Stimulated activated CD8-positive, alpha-beta memory T cell treated with anti-CD3 and anti-CD28 coated beads, Interleukin-4, amount 100 ng/mL, for 1 hour (primary cell): ENCODE measurements around the gene CENPV.
"Not testable (repeated sequence)": the region's sequence is repeated elsewhere in the genome, so short reads cannot be mapped to it uniquely, and the experiment has no call there.

ENCODE experiments used
- DNase-seq, 2 donors: peaks; one replicate each; pipeline ENCODE4 v3.0.0-alpha.2; 2020; ENCODE audit warnings: low read depth in 2 of 2, low spot score in 1 of 2

CENPV gene

GRCh38 chr17:16353317-16354174 lies at the start of gene CENPV:
TSS of gene CENPV (minus strand) at chr17:16353469. CDS start at chr17:16353436, 33 bp downstream.
- DNase-seq: peak; percentile 15 to 33

- DNase-seq: no peak
Measured at GRCh38 chr17:16398270-16399267, 45.3 kb upstream of the CENPV start.

- not testable (repeated sequence) for DNase-seq
Measured at GRCh38 chr17:16396693-16397092, 43.4 kb upstream of the CENPV start.

GRCh38 chr17:16395887-16396286 lies 42.6 kb upstream of the CENPV start:
- DNase-seq: not testable (repeated sequence)

GRCh38 chr17:16392491-16392890 lies 39.2 kb upstream of the CENPV start:
- DNase-seq: not testable (repeated sequence)

- DNase-seq: no peak
Measured at GRCh38 chr17:16391451-16391850, 38.2 kb upstream of the CENPV start.

GRCh38 chr17:16386126-16386507 lies 32.8 kb upstream of the CENPV start:
- DNase-seq: not testable (repeated sequence)

DNA sequence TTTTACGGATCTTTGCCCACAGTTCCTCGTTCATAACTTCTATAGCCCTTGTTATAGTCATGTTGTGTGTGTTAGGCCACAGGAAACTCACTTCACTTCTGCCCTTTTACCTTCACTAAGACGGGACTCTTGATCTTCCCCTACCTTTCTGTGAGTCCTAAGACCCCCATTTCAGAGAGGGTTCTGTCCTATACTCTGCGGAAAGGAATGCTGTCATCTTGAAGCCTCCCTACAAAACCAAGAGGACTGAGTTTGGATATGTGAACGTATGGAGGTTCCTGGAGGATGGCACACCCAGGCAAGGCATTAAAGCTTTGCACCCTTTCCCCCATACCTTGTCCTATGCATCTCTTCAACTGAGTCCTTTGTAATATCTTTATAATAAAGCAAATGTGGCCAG lies 31.3 kb upstream of the CENPV start:
- DNase-seq: no peak

DNA sequence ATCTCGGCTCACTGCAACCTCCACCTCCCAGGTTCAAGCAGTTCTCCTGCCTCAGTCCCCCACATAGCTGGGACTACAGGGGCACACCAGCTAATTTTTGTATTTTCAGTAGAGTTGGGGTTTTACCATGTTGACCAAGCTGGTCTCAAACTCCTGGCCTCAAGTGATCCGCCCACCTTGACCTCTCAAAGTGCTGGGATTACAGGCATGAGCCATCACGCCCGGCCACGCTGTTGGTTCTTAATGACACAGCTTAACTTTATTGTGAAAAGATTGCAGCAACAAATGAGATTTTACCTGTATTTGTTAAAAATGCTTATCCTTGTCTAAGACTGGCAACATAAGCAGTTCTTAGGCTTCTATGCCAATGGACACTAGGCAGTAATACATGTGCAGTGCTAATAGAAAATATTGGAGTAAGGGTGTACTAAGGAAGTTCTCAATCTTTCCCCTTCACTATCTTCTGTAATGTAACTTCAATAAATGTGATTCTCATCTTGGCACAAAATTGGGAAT lies 30.6 kb upstream of the CENPV start:
- no peak for DNase-seq

GRCh38 chr17:16383216-16383615 lies 29.9 kb upstream of the CENPV start:
- no peak for DNase-seq

GRCh38 chr17:16381496-16381820 lies 28.2 kb upstream of the CENPV start:
- DNase-seq: no peak

DNA sequence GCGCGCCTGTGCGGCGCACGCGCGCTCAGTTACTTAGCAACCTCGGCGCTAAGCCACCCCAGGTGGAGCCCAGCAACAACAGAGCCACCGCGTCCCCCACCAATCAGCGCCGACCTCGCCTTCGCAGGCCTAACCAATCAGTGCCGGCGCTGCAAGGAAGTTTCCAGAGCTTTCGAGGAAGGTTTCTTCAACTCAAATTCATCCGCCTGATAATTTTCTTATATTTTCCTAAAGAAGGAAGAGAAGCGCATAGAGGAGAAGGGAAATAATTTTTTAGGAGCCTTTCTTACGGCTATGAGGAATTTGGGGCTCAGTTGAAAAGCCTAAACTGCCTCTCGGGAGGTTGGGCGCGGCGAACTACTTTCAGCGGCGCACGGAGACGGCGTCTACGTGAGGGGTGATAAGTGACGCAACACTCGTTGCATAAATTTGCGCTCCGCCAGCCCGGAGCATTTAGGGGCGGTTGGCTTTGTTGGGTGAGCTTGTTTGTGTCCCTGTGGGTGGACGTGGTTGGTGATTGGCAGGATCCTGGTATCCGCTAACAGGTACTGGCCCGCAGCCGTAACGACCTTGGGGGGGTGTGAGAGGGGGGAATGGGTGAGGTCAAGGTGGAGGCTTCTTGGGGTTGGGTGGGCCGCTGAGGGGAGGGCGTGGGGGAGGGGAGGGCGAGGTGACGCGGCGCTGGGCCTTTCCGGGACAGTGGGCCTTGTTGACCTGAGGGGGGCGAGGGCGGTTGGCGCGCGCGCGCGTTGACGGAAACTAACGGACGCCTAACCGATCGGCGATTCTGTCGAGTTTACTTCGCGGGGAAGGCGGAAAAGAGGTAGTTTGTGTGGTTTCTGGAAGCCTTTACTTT lies 27.6 kb upstream of the CENPV start, which contains the start of gene UBB:
TSS of gene UBB (plus strand) at position 452 of the 856 bp plus-strand sequence. CDS start 817 bp downstream, outside the sequence.
- DNase-seq: peak; percentile 81 to 92

DNA sequence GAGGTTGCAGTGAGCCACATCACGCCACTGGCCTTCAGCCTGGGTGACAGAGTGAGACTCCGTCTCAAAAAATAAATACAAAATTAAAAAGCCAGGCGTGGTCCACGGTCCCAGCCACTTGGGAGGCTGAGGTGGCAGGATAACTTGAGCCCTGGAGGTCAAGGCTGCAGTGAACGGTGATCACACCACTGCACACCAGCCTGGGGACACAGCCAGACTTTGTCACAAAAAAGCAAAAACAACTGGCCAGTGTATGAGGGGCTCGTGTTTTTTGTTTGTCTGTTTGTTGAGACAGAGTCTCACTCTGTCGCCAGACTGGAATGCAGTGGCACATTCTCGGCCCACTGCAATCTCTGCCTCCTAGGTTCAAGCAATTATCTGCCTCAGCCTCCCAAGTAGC lies 26.4 kb upstream of the CENPV start:
- DNase-seq: no peak

DNA sequence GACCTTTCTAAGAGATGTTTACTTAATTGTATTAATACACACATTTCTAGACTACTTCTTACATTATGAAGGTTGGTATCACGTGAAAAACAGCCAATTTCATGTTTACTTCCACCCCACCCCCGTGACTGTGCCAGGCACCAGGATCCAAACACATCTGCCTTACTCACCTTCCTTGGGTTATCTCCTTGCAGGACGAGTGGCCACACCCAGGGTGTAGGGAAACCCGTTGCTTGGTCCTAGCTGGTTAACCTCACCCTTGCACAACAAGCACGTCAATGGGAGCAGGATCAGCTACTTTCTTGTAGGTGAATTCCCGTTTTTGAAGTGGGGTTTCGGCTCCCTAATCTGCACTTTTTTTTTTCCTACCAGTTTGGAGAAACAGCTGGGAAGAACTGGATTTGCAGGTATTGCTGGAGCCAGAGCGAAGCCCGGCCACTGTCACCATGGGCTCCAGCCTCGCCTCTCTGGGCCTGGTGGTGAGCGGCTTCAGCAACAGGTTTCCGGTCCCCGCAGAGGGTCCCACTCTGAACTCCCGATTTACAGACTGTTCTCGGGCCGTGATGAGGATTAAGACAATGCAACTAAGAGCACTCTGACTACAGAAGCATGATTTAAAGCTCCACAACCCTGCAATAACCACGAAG lies 25.5 kb upstream of the CENPV start:
- no peak for DNase-seq

DNA sequence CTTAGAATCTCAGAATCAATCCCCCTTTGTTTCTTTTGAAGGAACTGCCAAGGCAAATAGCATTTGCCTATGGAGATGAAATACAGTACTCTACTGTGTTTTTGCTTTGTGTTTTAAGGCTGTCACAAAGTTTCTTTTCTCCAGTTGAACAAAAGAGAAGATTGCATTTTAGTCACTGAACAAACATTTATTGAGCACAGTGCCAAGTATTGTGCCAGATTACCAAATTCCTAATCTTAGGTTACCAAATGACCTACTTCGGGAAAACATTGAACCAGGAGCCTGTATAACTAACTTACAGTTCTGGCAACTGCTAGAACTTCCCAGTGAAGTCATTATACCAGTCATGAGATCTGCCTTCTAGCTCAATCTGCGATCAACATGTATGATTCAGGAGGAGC lies 24.7 kb upstream of the CENPV start:
- no peak for DNase-seq

DNA sequence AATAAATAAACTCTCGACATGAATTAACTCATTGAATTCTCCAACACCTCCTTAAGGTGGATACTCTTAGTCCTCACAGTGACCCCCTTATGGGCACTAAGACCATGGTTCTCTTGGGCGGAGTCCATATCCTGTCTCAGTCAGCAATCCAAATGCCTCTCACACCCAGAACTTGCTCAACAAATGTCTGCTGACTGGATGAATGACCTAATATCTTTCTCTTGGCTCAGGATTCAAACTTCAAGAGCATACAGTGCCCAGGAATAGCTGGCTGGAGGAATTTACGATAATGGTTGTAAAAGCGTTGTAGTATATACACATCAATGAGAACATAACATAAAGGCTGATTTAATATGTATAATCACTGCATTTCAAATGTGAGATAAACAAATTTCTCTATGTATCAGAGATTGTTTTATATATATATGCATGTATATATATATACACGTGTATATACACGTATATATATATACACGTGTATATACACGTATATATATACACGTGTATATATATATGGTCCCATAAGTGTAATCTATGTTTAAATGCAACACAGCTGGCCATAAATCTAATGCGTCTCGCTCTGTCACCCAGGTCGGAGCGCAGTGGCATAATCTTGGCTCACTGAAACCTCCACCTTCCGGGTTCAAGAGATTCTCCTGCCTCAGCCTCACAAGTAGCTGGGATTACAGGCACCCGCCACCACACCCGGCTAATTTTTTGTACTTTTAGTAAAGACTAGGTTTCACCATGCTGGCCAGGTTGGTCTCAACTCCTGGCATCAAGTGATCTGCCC lies 21.1 kb upstream of the CENPV start:
- no peak for DNase-seq

- DNase-seq: no peak
Measured at GRCh38 chr17:16371742-16372141, 18.5 kb upstream of the CENPV start.

DNA sequence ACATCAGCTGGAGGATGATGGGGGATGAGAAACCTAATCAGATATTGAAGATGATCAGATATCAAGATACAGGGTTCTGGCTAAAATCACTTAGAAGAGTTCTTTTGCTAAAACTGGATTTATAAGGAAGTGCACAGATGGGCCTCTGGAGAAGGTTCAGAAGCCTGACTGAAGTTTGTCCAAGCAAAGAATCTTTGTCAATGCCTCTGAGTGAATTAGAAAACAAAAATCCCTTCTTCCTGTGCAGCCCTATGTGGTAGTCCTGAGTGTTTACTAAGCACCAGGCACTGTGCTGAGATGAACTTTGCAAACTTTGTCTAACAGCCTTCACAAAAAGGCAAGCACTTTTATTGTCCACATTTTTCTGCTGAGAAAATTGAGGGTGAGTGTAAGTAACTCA lies 11.4 kb upstream of the CENPV start:
- no peak for DNase-seq
